Neural cell (in vitro differentiated cells): ENCODE data around the gene MLST8. TPM values are rescaled to one million over a fixed set of nuclear protein-coding genes. Genes with fewer than 3 reads are reported as not detected.

ENCODE experiments used
- H2AFZ ChIP-seq: fragments of 200-600, 300-800 bp; sonication (generic), shearing (Covaris generic); 2 replicates; pipeline ENCODE4 v1.6.0; 2014; ENCODE audit warnings: low read depth, mild to moderate bottlenecking, antibody characterized with exemption, low read length, moderate library complexity
- H3F3A ChIP-seq: fragments of 200-600 bp; shearing (Covaris generic); 2 replicates; pipeline ENCODE4 v1.6.1; 2016; ENCODE audit warnings: mild to moderate bottlenecking, moderate library complexity, mixed read lengths, antibody characterized with exemption, low read length; ENCODE audit not compliant: insufficient read depth, poor library complexity, severe bottlenecking
- H3K27ac ChIP-seq: fragments of 200-600, 300-800 bp; sonication (generic), shearing (Covaris generic); 2 replicates; pipeline ENCODE4 v1.5.1; 2014; ENCODE audit warnings: mild to moderate bottlenecking, low read length, moderate library complexity
- H3K27me3 ChIP-seq: fragments of 300-800, 200-600 bp; sonication (generic), shearing (Covaris generic); 2 replicates; pipeline ENCODE4 v1.6.0; 2014; ENCODE audit warnings: mild to moderate bottlenecking, low read depth, low read length, moderate library complexity; ENCODE audit not compliant: insufficient read depth
- H3K36me3 ChIP-seq: fragments of 300-800, 200-600 bp; sonication (generic), shearing (Covaris generic); 2 replicates; pipeline ENCODE4 v1.5.1; 2014; ENCODE audit warnings: mild to moderate bottlenecking, antibody characterized with exemption, low read length, moderate library complexity; ENCODE audit not compliant: insufficient read depth
- H3K4me2 ChIP-seq: fragments of 300-800, 200-600 bp; sonication (generic), shearing (Covaris generic); 2 replicates; pipeline ENCODE4 v1.6.0; 2014; ENCODE audit warnings: mild to moderate bottlenecking, low read length
- H3K4me3 ChIP-seq: fragments of 300-800, 200-600 bp; sonication (generic), shearing (Covaris generic); 2 replicates; pipeline ENCODE4 v1.5.1; 2014; ENCODE audit warnings: mild to moderate bottlenecking, low read length, moderate library complexity
- H3K79me2 ChIP-seq: fragments of 200-600 bp; shearing (Covaris generic); replicated peaks from 2 replicates; pipeline ENCODE4 v1.6.0; 2014; ENCODE audit warnings: mild to moderate bottlenecking, low read length, moderate library complexity; ENCODE audit not compliant: insufficient read depth
- H3K9ac ChIP-seq: fragments of 300-800, 200-600 bp; sonication (generic), shearing (Covaris generic); 2 replicates; pipeline ENCODE4 v1.6.1; 2016; ENCODE audit warnings: mild to moderate bottlenecking, low read length, mixed read lengths
- H3K9me2 ChIP-seq: fragments of 200-600 bp; shearing (Covaris generic); 2 replicates; pipeline ENCODE4 v1.6.1; 2016; ENCODE audit warnings: mild to moderate bottlenecking, low read length, mixed read lengths; ENCODE audit not compliant: insufficient read depth
- H3K9me3 ChIP-seq: fragments of 200-600, 300-800 bp; sonication (generic), shearing (Covaris generic); 2 replicates; pipeline ENCODE4 v1.6.1; 2016; ENCODE audit warnings: mild to moderate bottlenecking, mixed run types, low read length, moderate library complexity, mixed read lengths
- H4K20me1 ChIP-seq: fragments of 200-600 bp; shearing (Covaris generic); 2 replicates; pipeline ENCODE4 v1.6.1; 2016; ENCODE audit warnings: mild to moderate bottlenecking, mixed run types; ENCODE audit not compliant: insufficient read depth
- EP300 ChIP-seq: fragments of 450-650 bp; conservative IDR thresholded peaks from 2 replicates; pipeline ENCODE4 v1.6.1; 2014; ENCODE audit warnings: antibody characterized with exemption, mild to moderate bottlenecking, moderate library complexity; ENCODE audit not compliant: poor library complexity, severe bottlenecking
- EZH2 ChIP-seq: fragments of 200-600, 300-800 bp; shearing (Covaris generic), sonication (generic); IDR thresholded peaks from 2 replicates; pipeline ENCODE4 v1.6.1; 2014; ENCODE audit warnings: antibody characterized with exemption, low read length, borderline replicate concordance, mild to moderate bottlenecking; ENCODE audit not compliant: insufficient read depth, poor library complexity, severe bottlenecking
- MXI1 ChIP-seq: fragments of 450-650 bp; conservative IDR thresholded peaks from 2 replicates; pipeline ENCODE4 v1.6.1; 2014; ENCODE audit warnings: antibody characterized with exemption, mild to moderate bottlenecking; ENCODE audit not compliant: poor library complexity, severe bottlenecking
- POLR2AphosphoS5 ChIP-seq: IDR thresholded peaks from 2 replicates; pipeline ENCODE4 v1.6.1; 2012
- RAD21 ChIP-seq: fragments of 450-650 bp; conservative IDR thresholded peaks from 2 replicates; pipeline ENCODE4 v1.6.1; 2014; ENCODE audit warnings: antibody characterized with exemption, mild to moderate bottlenecking, moderate library complexity
- SMC3 ChIP-seq: fragments of 450-650 bp; conservative IDR thresholded peaks from 2 replicates; pipeline ENCODE4 v1.6.1; 2014; ENCODE audit warnings: antibody characterized with exemption, mild to moderate bottlenecking, moderate library complexity; ENCODE audit not compliant: poor library complexity
- TAF1 ChIP-seq: IDR thresholded peaks from 2 replicates; pipeline ENCODE4 v1.6.1; 2012; ENCODE audit warnings: low read depth
- polyA plus RNA-seq: library from polyadenylated mRNA; depleted of rRNA; stranded (reverse); fragments of >200 nt; gene quantifications from 2 replicates; pipeline ENCODE4 v1.2.3, GENCODE V29; 2014
- TF ChIP-seq, protein P1 (sequence below): IDR thresholded peaks from 2 replicates; pipeline ENCODE4 v1.6.1; 2012; ENCODE audit warnings: borderline replicate concordance
- TF ChIP-seq, protein P2 (sequence below): fragments of 450-650 bp; IDR thresholded peaks from 2 replicates; pipeline ENCODE4 v1.5.1; 2014; ENCODE audit warnings: antibody characterized with exemption, mild to moderate bottlenecking, moderate library complexity; ENCODE audit not compliant: poor library complexity, severe bottlenecking

MLST8 gene
- polyA plus RNA-seq, 1 donor from 2014 or later, result 13.5 TPM

DNA sequence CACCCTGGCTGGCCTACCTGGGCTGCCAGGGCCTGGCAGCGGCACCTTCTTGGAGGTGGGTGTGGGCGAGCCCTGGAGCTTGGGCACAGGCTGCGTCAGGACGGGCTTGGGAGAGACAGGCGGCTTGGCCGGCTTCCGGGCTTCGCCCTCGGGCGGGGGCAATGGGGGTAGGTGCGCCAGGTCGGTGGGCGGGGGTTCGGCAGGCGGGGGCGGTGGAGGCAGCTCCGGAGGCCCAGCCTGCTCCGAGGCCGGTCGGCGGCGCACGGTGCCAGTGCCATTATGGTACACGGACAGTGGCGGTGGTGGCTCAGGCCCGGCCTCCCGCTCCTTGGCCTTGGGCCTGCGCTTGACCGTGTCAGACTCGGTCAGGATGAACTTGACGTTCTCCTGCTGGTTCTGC lies 25.7 kb upstream of the MLST8 start:
- no peaks in the 10 kb centered on the region for H3K79me2 ChIP-seq
- no peak overlapping the region for H3K27ac ChIP-seq
- no peak overlapping the region for H3K4me3 ChIP-seq
- no peaks in the 10 kb centered on the region for H3K9me2 ChIP-seq
- no peaks in the 10 kb centered on the region for H3F3A ChIP-seq
- TF ChIP-seq RAD21 (no peak), SMC3 (no peak), TAF1 (no peak), POLR2AphosphoS5 (no peak)
- TF ChIP-seq, protein P1, sequence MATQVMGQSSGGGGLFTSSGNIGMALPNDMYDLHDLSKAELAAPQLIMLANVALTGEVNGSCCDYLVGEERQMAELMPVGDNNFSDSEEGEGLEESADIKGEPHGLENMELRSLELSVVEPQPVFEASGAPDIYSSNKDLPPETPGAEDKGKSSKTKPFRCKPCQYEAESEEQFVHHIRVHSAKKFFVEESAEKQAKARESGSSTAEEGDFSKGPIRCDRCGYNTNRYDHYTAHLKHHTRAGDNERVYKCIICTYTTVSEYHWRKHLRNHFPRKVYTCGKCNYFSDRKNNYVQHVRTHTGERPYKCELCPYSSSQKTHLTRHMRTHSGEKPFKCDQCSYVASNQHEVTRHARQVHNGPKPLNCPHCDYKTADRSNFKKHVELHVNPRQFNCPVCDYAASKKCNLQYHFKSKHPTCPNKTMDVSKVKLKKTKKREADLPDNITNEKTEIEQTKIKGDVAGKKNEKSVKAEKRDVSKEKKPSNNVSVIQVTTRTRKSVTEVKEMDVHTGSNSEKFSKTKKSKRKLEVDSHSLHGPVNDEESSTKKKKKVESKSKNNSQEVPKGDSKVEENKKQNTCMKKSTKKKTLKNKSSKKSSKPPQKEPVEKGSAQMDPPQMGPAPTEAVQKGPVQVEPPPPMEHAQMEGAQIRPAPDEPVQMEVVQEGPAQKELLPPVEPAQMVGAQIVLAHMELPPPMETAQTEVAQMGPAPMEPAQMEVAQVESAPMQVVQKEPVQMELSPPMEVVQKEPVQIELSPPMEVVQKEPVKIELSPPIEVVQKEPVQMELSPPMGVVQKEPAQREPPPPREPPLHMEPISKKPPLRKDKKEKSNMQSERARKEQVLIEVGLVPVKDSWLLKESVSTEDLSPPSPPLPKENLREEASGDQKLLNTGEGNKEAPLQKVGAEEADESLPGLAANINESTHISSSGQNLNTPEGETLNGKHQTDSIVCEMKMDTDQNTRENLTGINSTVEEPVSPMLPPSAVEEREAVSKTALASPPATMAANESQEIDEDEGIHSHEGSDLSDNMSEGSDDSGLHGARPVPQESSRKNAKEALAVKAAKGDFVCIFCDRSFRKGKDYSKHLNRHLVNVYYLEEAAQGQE, result no peak
- no peak overlapping the region for H2AFZ ChIP-seq
- H3K4me2 ChIP-seq, result no peak overlapping the region
- H3K9ac ChIP-seq, result no peak overlapping the region
- H4K20me1 ChIP-seq, result no peaks in the 10 kb centered on the region
- H3K27me3 ChIP-seq, result no peaks in the 10 kb centered on the region
- no peaks in the 10 kb centered on the region for H3K9me3 ChIP-seq
- no peaks in the 10 kb centered on the region for H3K36me3 ChIP-seq

DNA sequence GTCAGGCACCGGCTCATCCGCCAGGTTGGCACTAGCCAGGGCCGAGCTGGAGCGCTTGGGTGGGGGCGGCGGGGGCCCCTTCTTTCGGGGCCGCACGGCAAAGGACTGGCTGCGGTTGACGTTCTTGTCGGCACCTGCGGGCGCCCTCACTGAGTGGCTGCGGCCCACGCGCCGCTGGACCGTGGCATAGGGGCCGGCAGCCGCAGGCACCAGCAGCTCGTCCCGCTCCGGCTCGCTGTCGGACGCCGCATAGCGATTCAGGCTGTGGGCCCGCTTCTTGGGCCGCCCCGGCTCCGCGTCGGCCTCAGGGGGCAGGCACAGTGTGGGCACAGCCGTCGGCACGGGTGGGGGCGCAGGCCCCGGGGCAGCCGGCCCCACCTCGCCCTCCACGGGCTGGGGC lies 24.8 kb upstream of the MLST8 start:
- Histone ChIP-seq H3K79me2 (no peaks in the 10 kb centered on the region), H3K36me3 (no peaks in the 10 kb centered on the region), H3K4me2 (no peak overlapping the region), H3K9me2 (no peaks in the 10 kb centered on the region), H3K9me3 (no peaks in the 10 kb centered on the region), H3K27ac (no peak overlapping the region), H3K4me3 (no peak overlapping the region), H4K20me1 (no peaks in the 10 kb centered on the region), H2AFZ (no peak overlapping the region), H3K9ac (no peak overlapping the region), H3K27me3 (no peaks in the 10 kb centered on the region), H3F3A (no peaks in the 10 kb centered on the region)
- TF ChIP-seq EZH2 (no peak), MXI1 (no peak), TAF1 (no peak), POLR2AphosphoS5 (no peak), EP300 (no peak), SMC3 (no peak), RAD21 (no peak)
- TF ChIP-seq, protein P1, result no peak
- TF ChIP-seq, protein P2, sequence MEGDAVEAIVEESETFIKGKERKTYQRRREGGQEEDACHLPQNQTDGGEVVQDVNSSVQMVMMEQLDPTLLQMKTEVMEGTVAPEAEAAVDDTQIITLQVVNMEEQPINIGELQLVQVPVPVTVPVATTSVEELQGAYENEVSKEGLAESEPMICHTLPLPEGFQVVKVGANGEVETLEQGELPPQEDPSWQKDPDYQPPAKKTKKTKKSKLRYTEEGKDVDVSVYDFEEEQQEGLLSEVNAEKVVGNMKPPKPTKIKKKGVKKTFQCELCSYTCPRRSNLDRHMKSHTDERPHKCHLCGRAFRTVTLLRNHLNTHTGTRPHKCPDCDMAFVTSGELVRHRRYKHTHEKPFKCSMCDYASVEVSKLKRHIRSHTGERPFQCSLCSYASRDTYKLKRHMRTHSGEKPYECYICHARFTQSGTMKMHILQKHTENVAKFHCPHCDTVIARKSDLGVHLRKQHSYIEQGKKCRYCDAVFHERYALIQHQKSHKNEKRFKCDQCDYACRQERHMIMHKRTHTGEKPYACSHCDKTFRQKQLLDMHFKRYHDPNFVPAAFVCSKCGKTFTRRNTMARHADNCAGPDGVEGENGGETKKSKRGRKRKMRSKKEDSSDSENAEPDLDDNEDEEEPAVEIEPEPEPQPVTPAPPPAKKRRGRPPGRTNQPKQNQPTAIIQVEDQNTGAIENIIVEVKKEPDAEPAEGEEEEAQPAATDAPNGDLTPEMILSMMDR, result no peak
